ENCODE measurements around the gene DDX47. TPM values are rescaled to one million over a fixed set of nuclear protein-coding genes. Genes with fewer than 3 reads are reported as not detected.

Gene DDX47
- total and polyA plus RNA-seq, 2 of the 13 experiments (the other 11 are each of a cell fraction or from before 2014, with no cell fraction given), result 48.5 to 78.7 TPM

DNA sequence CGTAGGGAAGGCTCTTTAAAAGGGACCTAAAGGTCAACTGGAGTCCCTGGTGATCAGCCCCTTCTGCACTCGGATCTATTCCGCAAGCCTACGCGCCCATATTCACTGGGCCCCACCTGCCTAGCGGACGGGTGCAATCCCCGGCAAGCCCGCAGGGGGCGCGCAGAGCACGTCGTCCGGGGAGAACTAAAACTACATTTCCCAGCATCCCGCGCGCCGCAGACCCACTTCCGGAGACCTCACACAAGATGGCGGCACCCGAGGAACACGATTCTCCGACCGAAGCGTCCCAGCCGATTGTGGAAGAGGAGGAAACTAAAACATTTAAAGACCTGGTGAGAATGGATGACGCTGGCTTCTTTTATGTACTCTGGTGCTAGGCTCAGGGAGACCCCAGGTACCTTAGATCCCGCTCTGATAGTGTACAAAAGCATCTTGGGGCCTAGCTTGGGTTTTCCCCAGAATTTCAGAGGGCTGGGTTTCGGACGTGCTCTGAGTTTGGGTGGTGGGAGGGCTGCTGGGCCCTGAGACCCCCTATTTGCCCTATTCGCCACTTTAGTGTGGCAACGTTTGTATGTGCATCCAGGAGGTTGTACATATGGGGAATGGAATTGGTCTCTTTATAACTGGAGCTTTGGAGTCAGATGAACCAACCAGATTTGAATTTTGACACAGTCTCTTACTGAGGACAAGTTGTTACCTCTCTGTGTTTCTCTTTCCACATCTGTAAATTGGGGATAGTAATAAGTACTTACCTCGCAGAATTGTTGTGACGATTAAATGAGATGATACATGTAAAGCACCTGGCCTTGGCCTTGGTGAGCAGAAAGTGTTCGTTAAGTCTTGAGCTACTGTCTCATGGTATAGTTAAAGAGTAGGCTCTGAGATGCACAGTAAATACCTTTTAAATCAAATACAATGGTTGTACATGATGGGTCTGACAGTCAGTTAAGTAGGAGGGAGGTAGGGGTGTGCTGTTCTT lies at the start of gene DDX47 (continued):
- TF ChIP-seq TP53 (CRISPR knock-in tag; conservative IDR thresholded peaks at IDR 0.05), result 0 out of 2 replicates have a peak, but pooled peaks have one; percentile 24
- TF ChIP-seq ZNF772 (CRISPR knock-in tag; IDR thresholded peaks at IDR 0.05), result peak; percentile 87
- TF ChIP-seq MYC (CRISPR knock-in tag; IDR thresholded peaks at IDR 0.05; ENCODE audit: borderline replicate concordance), result peak; percentile 73; the same call in 1 of the 2 replicates
- TF ChIP-seq ZNF768 (CRISPR knock-in tag; IDR thresholded peaks at IDR 0.05), result peak; percentile 48; the same call in 1 of the 2 replicates
- peak; percentile 83 for TF ChIP-seq KDM2A (CRISPR knock-in tag; IDR thresholded peaks at IDR 0.05; ENCODE audit: borderline replicate concordance, low read depth)
- TF ChIP-seq, protein P1, sequence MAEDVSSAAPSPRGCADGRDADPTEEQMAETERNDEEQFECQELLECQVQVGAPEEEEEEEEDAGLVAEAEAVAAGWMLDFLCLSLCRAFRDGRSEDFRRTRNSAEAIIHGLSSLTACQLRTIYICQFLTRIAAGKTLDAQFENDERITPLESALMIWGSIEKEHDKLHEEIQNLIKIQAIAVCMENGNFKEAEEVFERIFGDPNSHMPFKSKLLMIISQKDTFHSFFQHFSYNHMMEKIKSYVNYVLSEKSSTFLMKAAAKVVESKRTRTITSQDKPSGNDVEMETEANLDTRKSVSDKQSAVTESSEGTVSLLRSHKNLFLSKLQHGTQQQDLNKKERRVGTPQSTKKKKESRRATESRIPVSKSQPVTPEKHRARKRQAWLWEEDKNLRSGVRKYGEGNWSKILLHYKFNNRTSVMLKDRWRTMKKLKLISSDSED (CRISPR knock-in tag; IDR thresholded peaks at IDR 0.05), result no peak
- peak; percentile 67; the same call in 1 of the 2 replicates for TF ChIP-seq ZNF619 (CRISPR knock-in tag; IDR thresholded peaks at IDR 0.05)
- no peak for TF ChIP-seq HOXA7 (CRISPR knock-in tag; IDR thresholded peaks at IDR 0.05)
- TF ChIP-seq, protein P2, sequence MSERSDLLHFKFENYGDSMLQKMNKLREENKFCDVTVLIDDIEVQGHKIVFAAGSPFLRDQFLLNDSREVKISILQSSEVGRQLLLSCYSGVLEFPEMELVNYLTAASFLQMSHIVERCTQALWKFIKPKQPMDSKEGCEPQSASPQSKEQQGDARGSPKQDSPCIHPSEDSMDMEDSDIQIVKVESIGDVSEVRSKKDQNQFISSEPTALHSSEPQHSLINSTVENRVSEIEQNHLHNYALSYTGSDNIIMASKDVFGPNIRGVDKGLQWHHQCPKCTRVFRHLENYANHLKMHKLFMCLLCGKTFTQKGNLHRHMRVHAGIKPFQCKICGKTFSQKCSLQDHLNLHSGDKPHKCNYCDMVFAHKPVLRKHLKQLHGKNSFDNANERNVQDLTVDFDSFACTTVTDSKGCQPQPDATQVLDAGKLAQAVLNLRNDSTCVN (CRISPR knock-in tag; IDR thresholded peaks at IDR 0.05; ENCODE audit: borderline replicate concordance), result peak; percentile 74; the same call in 1 of the 2 replicates
- TF ChIP-seq ZFP36L2 (CRISPR knock-in tag; IDR thresholded peaks at IDR 0.05), result no peak; the same call in 1 of the 2 replicates
- TF ChIP-seq GABPB1 (CRISPR knock-in tag; IDR thresholded peaks at IDR 0.05), result peak; percentile 99
- no peak for TF ChIP-seq ZSCAN29 (CRISPR knock-in tag; conservative IDR thresholded peaks at IDR 0.05)
- TF ChIP-seq, protein P3, sequence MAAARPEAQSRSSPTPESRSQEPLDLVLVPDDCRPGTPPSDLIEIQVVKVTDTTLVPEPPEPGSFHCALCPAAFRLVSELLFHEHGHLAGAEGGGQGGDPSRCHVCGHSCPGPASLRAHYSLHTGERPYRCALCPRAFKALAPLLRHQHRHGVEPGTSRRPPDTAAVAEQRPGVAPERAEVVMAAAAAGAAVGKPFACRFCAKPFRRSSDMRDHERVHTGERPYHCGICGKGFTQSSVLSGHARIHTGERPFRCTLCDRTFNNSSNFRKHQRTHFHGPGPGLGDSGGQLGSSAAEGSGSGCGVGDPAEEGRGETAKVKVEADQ (CRISPR knock-in tag; IDR thresholded peaks at IDR 0.05; ENCODE audit: borderline replicate concordance), result peak; percentile 64; the same call in 1 of the 2 replicates
- peak; percentile 51; the same call in 1 of the 2 replicates for TF ChIP-seq KLF6 (CRISPR knock-in tag; IDR thresholded peaks at IDR 0.05)
- peak; percentile 85; the same call in 1 of the 2 replicates for TF ChIP-seq ELF4 (CRISPR knock-in tag; IDR thresholded peaks at IDR 0.05; ENCODE audit: borderline replicate concordance)
- TF ChIP-seq ATF1 (CRISPR knock-in tag; IDR thresholded peaks at IDR 0.05), result peak; percentile 85
- 0 out of 2 replicates have a peak, but pooled peaks have one; percentile 72 for TF ChIP-seq ZNF543 (CRISPR knock-in tag; IDR thresholded peaks at IDR 0.05)
- peak; percentile 86; the same call in 1 of the 3 replicates for TF ChIP-seq MXI1 (IDR thresholded peaks at IDR 0.05; ENCODE audit: borderline replicate concordance, low read depth, low read length)
- TF ChIP-seq, protein P4, sequence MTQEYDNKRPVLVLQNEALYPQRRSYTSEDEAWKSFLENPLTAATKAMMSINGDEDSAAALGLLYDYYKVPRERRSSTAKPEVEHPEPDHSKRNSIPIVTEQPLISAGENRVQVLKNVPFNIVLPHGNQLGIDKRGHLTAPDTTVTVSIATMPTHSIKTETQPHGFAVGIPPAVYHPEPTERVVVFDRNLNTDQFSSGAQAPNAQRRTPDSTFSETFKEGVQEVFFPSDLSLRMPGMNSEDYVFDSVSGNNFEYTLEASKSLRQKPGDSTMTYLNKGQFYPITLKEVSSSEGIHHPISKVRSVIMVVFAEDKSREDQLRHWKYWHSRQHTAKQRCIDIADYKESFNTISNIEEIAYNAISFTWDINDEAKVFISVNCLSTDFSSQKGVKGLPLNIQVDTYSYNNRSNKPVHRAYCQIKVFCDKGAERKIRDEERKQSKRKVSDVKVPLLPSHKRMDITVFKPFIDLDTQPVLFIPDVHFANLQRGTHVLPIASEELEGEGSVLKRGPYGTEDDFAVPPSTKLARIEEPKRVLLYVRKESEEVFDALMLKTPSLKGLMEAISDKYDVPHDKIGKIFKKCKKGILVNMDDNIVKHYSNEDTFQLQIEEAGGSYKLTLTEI (CRISPR knock-in tag; conservative IDR thresholded peaks at IDR 0.05), result no peak
- TF ChIP-seq, protein P5, sequence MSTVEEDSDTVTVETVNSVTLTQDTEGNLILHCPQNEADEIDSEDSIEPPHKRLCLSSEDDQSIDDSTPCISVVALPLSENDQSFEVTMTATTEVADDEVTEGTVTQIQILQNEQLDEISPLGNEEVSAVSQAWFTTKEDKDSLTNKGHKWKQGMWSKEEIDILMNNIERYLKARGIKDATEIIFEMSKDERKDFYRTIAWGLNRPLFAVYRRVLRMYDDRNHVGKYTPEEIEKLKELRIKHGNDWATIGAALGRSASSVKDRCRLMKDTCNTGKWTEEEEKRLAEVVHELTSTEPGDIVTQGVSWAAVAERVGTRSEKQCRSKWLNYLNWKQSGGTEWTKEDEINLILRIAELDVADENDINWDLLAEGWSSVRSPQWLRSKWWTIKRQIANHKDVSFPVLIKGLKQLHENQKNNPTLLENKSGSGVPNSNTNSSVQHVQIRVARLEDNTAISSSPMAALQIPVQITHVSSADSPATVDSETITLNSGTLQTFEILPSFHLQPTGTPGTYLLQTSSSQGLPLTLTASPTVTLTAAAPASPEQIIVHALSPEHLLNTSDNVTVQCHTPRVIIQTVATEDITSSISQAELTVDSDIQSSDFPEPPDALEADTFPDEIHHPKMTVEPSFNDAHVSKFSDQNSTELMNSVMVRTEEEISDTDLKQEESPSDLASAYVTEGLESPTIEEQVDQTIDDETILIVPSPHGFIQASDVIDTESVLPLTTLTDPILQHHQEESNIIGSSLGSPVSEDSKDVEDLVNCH (CRISPR knock-in tag; IDR thresholded peaks at IDR 0.05), result no peak
- TF ChIP-seq CCAR2 (optimal IDR thresholded peaks at IDR 0.05; ENCODE audit: low read depth, low read length), result no peak

All from HepG2 (cell line).